Hepatocyte (in vitro differentiated cells): ENCODE results near the gene ALAD. TPM values are rescaled to one million over a fixed set of nuclear protein-coding genes. Genes with fewer than 3 reads are reported as not detected.

Experiments
- DNase-seq: peaks from one replicate; pipeline ENCODE4 v3.0.0-alpha.2; 2016; ENCODE audit warnings: low spot score
- H2AFZ ChIP-seq: fragments of 200-600 bp; sonication (generic); 2 replicates; pipeline ENCODE4 v1.6.0; 2016; ENCODE audit warnings: antibody characterized with exemption, mild to moderate bottlenecking
- H3K27ac ChIP-seq: fragments of 200-600 bp; sonication (generic); 2 replicates; pipeline ENCODE4 v1.5.1; 2016; ENCODE audit warnings: mild to moderate bottlenecking
- H3K27me3 ChIP-seq: fragments of 200-600 bp; sonication (generic); 2 replicates; pipeline ENCODE4 v1.6.1; 2016
- H3K36me3 ChIP-seq: fragments of 200-600 bp; sonication (generic); replicated peaks from 2 replicates; pipeline ENCODE4 v1.5.1; 2016; ENCODE audit warnings: low read depth; ENCODE audit not compliant: insufficient read depth
- H3K4me1 ChIP-seq: fragments of 200-600 bp; sonication (generic); 2 replicates; pipeline ENCODE4 v1.5.1; 2016; ENCODE audit warnings: mild to moderate bottlenecking, moderate library complexity; ENCODE audit not compliant: insufficient read depth
- H3K4me2 ChIP-seq: fragments of 200-600 bp; sonication (generic); 2 replicates; pipeline ENCODE4 v1.6.0; 2016
- H3K4me3 ChIP-seq: fragments of 200-600 bp; sonication (generic); 2 replicates; pipeline ENCODE4 v1.5.1; 2016; ENCODE audit warnings: mild to moderate bottlenecking
- H3K79me2 ChIP-seq: fragments of 200-600 bp; sonication (generic); 2 replicates; pipeline ENCODE4 v1.6.0; 2017; ENCODE audit warnings: mild to moderate bottlenecking
- H3K9me2 ChIP-seq: fragments of 200-600 bp; sonication (generic); replicated peaks from 2 replicates; pipeline ENCODE4 v1.6.0; 2017; ENCODE audit warnings: mild to moderate bottlenecking; ENCODE audit not compliant: insufficient read depth
- H3K9me3 ChIP-seq: fragments of 200-600 bp; sonication (generic); 2 replicates; pipeline ENCODE4 v1.5.1; 2016; ENCODE audit warnings: low read depth, mild to moderate bottlenecking
- H4K20me1 ChIP-seq: fragments of 200-600 bp; sonication (generic); 2 replicates; pipeline ENCODE4 v1.6.0; 2016; ENCODE audit warnings: mild to moderate bottlenecking; ENCODE audit not compliant: insufficient read depth, poor library complexity, severe bottlenecking
- EZH2 ChIP-seq: fragments of 200-600 bp; sonication (generic); IDR thresholded peaks from 2 replicates; pipeline ENCODE4 v1.6.1; 2016; ENCODE audit warnings: antibody characterized with exemption, mild to moderate bottlenecking, borderline replicate concordance
- EZH2phosphoT487 ChIP-seq: fragments of 200-600 bp; sonication (generic); IDR thresholded peaks from one replicate; pipeline ENCODE4 v1.6.1; 2018; ENCODE audit warnings: antibody characterized with exemption, mild to moderate bottlenecking, low read depth, moderate library complexity; ENCODE audit not compliant: unreplicated experiment, severe bottlenecking
- WGBS: methylation state at CpG from one replicate; pipeline ENCODE4 v1.1.6; 2016; ENCODE audit warnings: low lambda C conversion rate; ENCODE audit errors: missing lambda C conversion rate; 5-methylcytosine and 5-hydroxymethylcytosine counted together
- polyA plus RNA-seq: library from polyadenylated mRNA; unstranded; fragments of >200 nt; fragmentation: Nextera tagmentation; extraction: Ambion mirVana; gene quantifications from 2 replicates; pipeline ENCODE4 v1.2.1, GENCODE V29; 2016
- total RNA-seq: library from RNA; depleted of rRNA; stranded (reverse); fragments of >200 nt; gene quantifications from 2 replicates; pipeline ENCODE4 v1.2.3, GENCODE V29; 2014
- TF ChIP-seq, protein P1 (sequence below): fragments of 200-600 bp; sonication (generic); IDR thresholded peaks from 2 replicates; pipeline ENCODE4 v1.5.1; 2016; ENCODE audit warnings: antibody characterized with exemption, mild to moderate bottlenecking; ENCODE audit not compliant: poor library complexity

Gene ALAD
- total and polyA plus RNA-seq, 2 experiments from 2014 or later, result 27.8 to 43.8 TPM

DNA sequence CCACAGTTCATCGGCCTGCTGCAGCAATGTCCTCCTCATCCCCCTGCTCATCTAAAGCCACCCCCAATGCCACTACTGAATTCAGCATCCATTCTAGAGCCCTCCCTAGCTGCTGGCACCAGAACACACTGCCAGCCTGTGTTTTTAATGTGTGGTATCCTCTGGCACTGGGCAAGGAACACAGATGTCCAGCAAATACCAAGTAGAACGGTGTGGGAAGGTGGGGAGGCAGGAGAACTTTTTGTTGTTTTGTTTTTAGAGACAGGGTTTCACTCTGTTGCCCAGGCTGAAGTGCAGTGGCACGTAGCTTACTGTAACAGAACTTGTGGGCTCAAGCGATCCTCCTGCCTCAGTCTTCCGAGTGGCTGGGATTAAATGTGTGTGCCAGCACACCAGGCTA is 29.0 kb downstream of the ALAD start:
- Histone ChIP-seq H3K4me3 (no peak overlapping the region), H4K20me1 (peaks cover 28% of the 10 kb centered on the region), H2AFZ (no peak overlapping the region), H3K9me2 (no peaks in the 10 kb centered on the region), H3K4me1 (peaks cover 7% of the 10 kb centered on the region), H3K27ac (no peak overlapping the region), H3K4me2 (no peak overlapping the region), H3K27me3 (no peaks in the 10 kb centered on the region), H3K79me2 (peaks cover 24% of the 10 kb centered on the region), H3K36me3 (no peaks in the 10 kb centered on the region), H3K9me3 (no peaks in the 10 kb centered on the region)
- TF ChIP-seq EZH2 (no peak), EZH2phosphoT487 (no peak)
- TF ChIP-seq, protein P1, sequence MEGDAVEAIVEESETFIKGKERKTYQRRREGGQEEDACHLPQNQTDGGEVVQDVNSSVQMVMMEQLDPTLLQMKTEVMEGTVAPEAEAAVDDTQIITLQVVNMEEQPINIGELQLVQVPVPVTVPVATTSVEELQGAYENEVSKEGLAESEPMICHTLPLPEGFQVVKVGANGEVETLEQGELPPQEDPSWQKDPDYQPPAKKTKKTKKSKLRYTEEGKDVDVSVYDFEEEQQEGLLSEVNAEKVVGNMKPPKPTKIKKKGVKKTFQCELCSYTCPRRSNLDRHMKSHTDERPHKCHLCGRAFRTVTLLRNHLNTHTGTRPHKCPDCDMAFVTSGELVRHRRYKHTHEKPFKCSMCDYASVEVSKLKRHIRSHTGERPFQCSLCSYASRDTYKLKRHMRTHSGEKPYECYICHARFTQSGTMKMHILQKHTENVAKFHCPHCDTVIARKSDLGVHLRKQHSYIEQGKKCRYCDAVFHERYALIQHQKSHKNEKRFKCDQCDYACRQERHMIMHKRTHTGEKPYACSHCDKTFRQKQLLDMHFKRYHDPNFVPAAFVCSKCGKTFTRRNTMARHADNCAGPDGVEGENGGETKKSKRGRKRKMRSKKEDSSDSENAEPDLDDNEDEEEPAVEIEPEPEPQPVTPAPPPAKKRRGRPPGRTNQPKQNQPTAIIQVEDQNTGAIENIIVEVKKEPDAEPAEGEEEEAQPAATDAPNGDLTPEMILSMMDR, result no peak
- no peak for DNase-seq
- 94% methylated on average over 5 of the region's 5 CpGs for whole genome bisulfite sequencing

DNA sequence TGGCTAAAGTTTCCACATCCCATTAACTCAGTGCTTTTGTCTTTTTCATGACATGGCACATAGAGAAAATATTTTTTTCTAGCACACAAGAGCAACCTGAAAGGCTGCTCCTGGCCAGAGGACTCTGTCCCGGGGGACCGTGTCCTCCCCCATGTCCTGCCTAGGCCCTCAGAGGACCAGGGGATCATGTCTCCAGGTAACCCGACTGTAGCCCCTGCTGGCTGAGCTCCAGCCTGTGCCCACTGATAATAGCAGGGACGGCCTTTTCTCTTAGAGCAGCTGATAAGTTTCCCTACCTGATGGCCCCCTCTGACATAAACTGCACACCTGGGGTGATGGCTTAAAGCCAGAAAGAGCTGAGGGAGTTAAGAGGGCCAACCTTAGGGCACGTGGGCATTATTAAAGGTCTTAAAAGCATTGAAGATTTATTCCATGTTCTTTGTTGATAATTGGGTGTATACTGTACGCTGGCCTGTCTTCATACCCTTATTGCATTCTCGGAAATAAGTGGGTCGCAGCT is 30.2 kb downstream of the ALAD start:
- WGBS, result 80% methylated on average over 8 of the region's 8 CpGs
- no peak for DNase-seq
- no peaks in the 10 kb centered on the region for H3K36me3 ChIP-seq
- no peak overlapping the region for H3K4me3 ChIP-seq
- H3K79me2 ChIP-seq, result peaks cover 18% of the 10 kb centered on the region
- H3K9me3 ChIP-seq, result no peaks in the 10 kb centered on the region
- no peaks in the 10 kb centered on the region for H3K27me3 ChIP-seq
- H2AFZ ChIP-seq, result no peak overlapping the region
- H3K4me2 ChIP-seq, result no peak overlapping the region
- no peaks in the 10 kb centered on the region for H3K9me2 ChIP-seq
- peaks cover 7% of the 10 kb centered on the region for H3K4me1 ChIP-seq
- TF ChIP-seq EZH2phosphoT487 (no peak), EZH2 (no peak)
- TF ChIP-seq, protein P1, result no peak
- peaks cover 28% of the 10 kb centered on the region for H4K20me1 ChIP-seq
- H3K27ac ChIP-seq, result no peak overlapping the region

DNA sequence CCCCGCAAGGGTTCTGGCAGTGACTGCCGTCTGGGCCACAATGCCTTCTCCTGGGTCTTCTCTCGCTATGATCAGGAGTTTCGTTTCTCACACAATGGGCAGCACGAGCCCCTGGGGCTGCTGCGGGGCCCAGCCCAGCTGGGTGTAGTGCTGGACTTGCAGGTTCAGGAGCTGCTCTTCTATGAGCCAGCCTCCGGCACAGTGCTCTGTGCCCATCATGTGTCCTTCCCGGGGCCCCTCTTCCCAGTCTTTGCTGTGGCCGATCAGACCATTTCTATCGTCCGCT is 31.3 kb downstream of the ALAD start:
- Histone ChIP-seq H4K20me1 (peaks cover 22% of the 10 kb centered on the region), H3K27ac (no peak overlapping the region), H3K9me2 (no peaks in the 10 kb centered on the region), H3K27me3 (no peaks in the 10 kb centered on the region), H3K9me3 (no peaks in the 10 kb centered on the region), H3K4me2 (no peak overlapping the region), H3K36me3 (no peaks in the 10 kb centered on the region), H3K4me3 (no peak overlapping the region), H2AFZ (no peak overlapping the region), H3K79me2 (peaks cover 11% of the 10 kb centered on the region), H3K4me1 (peaks cover 7% of the 10 kb centered on the region)
- 87% methylated on average over 11 of the region's 11 CpGs for WGBS
- no peak for DNase-seq
- TF ChIP-seq EZH2 (no peak), EZH2phosphoT487 (no peak)
- TF ChIP-seq, protein P1, result no peak
